UCSD-AML1 (cell line): ENCODE results near the gene IQCK.
A peak's percentile ranks its signal among the peaks of the same experiment; 100 is the strongest.
"Not testable (repeated sequence)": the region's sequence is repeated elsewhere in the genome, so short reads cannot be mapped to it uniquely, and the experiment has no call there.

Experiments used
- DNase-seq: peaks from one replicate; lab custom pipeline; 2025; ENCODE audit not compliant: unreplicated experiment; lab: John Stamatoyannopoulos, UW

IQCK gene

GRCh38 chr16:19715566-19715965 lies 2.5 kb upstream of the IQCK start:
- no peak for DNase-seq

GRCh38 chr16:19716183-19716582 lies 1.9 kb upstream of the IQCK start:
- no peak for DNase-seq

- not testable (repeated sequence) for DNase-seq
Measured at GRCh38 chr16:19716728-19717127, 1.3 kb upstream of the IQCK start.

DNA sequence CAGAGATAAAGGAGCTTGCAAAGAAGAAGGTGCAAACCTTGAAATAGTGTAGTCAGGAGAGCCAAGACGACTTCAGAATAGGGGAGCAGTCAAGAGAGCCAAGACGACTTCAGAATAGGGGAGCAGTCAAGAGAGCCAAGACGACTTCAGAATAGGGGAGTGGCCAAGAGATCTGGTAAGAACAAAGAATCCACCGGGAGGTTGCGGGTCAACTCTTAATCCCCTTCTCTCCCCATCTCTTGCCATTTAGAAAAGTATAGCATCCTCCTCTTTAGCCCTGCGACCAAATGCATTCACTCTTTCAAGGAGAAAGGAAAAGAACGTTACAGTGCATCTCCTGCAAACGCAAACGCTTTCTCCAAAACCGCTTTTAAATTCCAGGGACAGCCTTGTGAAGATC lies 757 bp upstream of the IQCK start:
- DNase-seq, result no peak

GRCh38 chr16:19718624-19718965 lies 524 bp downstream of the IQCK start:
- DNase-seq, result no peak

- no peak for DNase-seq
Measured at GRCh38 chr16:19722269-19722952, 4.3 kb downstream of the IQCK start.

DNA sequence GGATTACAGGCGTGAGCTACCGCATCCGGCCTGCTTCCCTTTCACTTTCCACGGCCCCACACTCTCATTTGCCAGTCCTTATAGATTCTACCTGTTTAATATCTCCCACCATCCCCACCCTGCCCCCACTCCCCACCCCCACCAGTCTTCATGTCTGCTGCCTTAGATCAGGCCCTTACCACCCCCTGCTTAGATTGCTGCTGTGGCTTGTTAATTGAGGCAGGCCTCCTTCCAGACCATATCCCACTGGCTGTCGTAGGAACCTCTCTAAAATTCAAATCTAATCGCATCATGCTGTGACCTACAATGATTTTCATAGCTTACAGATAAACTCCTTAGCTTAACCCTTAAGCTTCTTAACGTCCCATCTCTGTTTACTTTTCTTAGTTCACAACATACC lies 4.9 kb downstream of the IQCK start:
- no peak for DNase-seq

DNA sequence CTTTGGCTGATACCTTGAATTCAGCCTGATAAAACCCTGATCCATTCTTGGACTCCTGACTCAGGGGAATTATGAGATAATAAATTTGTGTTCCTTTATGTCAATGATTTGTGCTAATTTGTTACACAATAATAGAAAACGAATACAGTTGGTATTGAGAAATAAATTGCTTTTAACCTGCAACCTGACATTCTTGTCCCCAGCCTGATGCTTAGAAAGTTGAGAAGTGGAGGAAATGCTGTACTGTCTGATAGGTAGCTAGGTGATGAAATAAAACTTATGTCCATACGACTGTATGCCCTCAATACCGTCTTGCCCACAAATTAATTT lies 10.5 kb downstream of the IQCK start:
- no peak for DNase-seq

GRCh38 chr16:19733551-19733950 lies 15.5 kb downstream of the IQCK start:
- DNase-seq, result no peak

DNA sequence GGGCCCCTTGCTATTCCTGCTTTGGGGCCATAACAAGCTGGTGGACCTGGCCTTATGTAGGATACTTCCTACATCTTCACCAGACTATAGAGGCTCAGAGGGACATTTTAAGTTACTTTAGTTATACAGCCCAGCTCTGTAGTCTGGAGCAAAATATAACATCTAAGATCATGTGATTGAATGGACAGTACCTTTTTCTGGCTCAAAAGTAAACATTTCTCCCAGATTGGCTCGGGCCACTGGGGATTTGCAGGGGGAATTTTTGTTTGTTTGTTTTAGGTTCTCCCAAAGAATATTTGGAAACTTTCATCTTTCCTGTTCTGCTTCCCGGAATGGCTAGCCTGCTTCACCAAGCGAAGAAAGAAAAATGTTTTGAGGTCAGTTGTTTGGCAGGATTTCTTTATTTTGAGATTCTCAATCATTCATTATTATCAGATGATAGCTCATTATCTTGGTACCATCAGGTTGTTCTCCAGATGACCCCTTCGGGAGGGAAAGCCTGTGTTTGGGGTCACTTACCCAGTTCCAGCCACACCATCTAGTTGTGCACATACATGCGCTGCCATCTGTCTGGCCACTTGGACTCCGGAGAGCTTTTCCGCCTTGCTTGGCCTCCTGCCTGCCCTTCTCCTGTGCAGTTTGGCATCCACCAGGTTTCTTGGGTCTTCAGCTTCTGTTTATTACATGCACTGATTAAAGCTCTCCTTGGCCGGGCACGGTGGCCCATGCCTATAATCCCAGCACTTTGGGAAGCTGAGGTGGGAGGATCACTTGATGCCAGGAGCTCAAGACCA lies 17.2 kb downstream of the IQCK start:
- no peak for DNase-seq

GRCh38 chr16:19737306-19738038 lies 19.4 kb downstream of the IQCK start:
- peak; percentile 51 for DNase-seq

- DNase-seq, result no peak
Measured at GRCh38 chr16:19741354-19741753, 23.3 kb downstream of the IQCK start.

DNA sequence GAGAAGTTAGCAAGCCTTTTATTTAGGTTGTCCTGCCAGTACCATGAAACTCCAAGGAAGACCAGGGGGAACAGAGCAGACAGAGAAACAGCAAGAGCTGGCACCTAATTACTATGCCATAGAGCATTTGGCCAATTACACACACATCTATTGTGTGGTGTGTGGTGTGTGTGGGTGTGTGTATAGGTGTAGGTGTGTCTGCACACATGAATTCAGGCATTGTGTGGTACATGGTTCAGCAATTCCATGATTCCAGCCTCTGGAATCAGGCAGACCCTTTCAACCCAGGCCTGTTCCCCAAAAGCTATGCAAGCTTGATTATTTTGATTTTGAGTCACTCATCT lies 25.7 kb downstream of the IQCK start:
- DNase-seq, result no peak

DNA sequence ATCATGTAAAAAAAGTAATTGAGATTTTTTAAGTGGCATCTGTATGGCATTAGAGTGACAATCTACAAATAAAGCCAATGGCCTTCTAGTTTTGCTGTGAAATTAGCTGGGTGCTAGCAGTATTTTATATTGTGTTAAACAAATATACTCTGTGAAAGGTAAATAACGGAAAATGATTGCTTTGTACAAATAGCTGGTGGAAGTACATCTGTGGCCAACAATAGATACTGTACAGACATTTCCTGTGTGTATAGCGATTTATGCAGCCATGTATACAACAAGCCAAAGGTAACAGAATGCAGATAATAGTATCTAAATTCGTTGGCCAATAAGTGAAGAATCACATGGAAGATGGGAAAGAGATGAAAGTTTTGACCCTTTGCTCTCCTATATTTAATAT lies 26.6 kb downstream of the IQCK start:
- DNase-seq, result no peak

DNA sequence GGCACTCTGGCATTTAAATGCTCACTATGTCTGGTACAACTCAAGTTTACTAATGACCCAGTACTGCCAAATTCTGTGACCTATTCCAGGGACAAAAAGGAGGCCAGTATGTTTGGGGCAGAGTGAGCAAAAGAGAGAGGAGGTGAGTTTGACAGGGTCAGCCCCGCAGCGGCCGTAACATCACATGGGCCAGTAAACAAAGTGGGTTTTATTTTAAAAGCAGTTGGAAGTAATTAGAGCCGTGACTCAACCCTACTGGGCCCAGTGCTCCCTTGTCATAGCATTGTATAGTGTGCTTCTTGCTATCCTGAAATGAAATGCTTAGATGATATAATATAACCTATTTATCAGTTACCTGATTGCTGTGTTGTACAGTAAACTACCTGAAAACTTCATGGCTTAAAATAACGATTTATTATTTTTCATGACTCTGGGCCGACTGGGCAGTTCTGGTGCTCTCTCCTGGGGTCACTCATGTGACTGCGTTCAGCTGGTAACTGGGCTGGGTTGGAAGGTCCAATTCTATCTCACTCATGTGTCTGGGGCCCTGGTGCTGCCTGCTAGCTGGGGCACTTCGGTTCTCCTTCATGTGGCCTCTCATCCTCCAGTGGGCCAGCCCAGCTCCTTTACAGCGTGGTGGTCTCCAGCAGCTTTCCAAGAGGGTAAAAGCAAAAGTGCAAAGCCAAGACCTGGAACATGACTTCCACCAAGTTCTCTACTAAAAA lies 27.4 kb downstream of the IQCK start:
- no peak for DNase-seq

GRCh38 chr16:19746561-19746960 lies 28.5 kb downstream of the IQCK start:
- DNase-seq, result peak; percentile 15

- no peak for DNase-seq
Measured at GRCh38 chr16:19748389-19749168, 30.5 kb downstream of the IQCK start.

- no peak for DNase-seq
Measured at GRCh38 chr16:19749571-19750080, 31.6 kb downstream of the IQCK start.

GRCh38 chr16:19751478-19752385 lies 33.7 kb downstream of the IQCK start:
- no peak for DNase-seq
